ENCODE results near the gene PEX1.

PEX1 gene

DNA sequence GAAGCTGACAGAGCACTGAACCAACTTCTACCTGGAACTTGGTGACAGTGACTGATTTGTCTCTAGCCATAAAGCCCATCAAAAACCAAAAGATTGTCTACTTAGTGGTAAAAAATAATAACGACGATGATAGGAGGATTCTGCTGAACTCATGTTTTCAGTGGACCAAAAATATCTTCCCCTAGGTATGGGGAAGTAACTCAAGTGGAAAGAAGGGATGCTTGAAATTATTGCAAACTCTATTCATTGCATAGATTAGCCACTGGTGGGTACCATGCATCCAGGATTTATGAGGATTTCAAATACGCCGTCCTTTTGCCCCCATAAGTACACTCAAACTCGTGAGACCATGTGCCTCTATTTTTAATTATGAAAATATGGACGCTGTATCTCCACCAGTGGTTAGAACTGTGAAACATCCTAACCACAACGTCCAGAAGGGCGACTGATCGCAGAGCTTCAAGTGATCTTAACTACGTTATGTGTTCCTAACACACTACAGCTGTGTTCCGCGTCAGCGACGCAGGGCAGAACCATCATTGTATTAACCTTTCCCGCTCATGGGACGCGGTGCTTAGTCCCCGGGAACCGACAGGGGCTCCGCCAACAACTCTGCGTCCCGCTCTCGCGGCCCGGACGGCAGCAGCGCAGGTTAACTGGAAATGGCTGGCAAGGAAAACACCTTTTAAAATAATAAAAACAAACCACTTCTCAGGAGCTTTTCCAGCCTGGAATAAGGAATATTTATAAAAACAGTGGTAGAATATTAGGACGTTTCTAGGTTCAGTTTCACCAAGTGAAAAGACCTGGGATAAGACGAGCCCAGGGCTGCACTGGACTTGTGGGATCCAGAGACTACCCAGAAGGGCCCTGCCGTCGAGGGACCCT lies 776 bp downstream of the PEX1 start:
- TF ChIP-seq, protein P1, sequence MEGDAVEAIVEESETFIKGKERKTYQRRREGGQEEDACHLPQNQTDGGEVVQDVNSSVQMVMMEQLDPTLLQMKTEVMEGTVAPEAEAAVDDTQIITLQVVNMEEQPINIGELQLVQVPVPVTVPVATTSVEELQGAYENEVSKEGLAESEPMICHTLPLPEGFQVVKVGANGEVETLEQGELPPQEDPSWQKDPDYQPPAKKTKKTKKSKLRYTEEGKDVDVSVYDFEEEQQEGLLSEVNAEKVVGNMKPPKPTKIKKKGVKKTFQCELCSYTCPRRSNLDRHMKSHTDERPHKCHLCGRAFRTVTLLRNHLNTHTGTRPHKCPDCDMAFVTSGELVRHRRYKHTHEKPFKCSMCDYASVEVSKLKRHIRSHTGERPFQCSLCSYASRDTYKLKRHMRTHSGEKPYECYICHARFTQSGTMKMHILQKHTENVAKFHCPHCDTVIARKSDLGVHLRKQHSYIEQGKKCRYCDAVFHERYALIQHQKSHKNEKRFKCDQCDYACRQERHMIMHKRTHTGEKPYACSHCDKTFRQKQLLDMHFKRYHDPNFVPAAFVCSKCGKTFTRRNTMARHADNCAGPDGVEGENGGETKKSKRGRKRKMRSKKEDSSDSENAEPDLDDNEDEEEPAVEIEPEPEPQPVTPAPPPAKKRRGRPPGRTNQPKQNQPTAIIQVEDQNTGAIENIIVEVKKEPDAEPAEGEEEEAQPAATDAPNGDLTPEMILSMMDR (conservative IDR thresholded peaks at IDR 0.05): no peak
- H3K27ac ChIP-seq: peak overlapping the region; percentile 84

DNA sequence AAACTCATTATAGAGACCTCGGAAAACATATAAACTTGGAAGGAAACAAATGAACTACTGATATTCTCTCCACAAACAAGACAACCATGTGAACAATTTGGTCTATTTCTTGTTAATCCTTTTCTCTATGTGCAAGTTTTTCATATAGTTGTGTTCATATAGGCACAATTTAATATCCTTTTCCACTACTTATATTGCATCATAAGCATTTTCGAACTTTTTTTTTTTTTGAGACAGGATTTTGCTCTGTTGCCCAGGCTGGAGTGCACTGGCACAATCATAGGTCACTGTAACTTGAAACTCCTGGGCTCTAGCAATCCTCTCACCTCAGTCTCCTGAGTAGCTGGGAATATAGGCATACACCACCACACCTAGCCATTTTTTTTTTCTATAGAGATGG lies 5.2 kb downstream of the PEX1 start:
- H3K27ac ChIP-seq: no peak overlapping the region
- TF ChIP-seq, protein P1 (conservative IDR thresholded peaks at IDR 0.05): no peak

DNA sequence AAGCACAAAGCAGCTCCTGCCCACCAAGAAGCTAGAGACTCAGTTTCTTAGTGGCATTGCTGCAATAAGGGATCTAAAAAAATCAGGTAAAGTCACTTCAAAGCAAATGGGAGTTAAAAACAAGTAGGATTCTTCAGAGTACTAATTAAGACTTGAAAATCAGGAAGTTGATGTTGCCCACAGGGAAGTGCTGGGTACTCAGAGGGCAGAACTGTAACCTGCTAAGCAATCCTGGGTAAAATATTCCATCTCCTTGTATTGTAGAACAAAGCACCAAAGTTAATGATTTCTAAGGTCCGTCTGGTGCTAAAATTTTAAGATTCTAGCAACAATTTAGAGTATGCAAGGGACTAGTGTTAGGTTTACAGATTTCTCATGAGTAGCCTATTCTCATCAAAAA lies 8.3 kb downstream of the PEX1 start:
- no peak overlapping the region for H3K27ac ChIP-seq
- TF ChIP-seq, protein P1 (conservative IDR thresholded peaks at IDR 0.05): no peak

DNA sequence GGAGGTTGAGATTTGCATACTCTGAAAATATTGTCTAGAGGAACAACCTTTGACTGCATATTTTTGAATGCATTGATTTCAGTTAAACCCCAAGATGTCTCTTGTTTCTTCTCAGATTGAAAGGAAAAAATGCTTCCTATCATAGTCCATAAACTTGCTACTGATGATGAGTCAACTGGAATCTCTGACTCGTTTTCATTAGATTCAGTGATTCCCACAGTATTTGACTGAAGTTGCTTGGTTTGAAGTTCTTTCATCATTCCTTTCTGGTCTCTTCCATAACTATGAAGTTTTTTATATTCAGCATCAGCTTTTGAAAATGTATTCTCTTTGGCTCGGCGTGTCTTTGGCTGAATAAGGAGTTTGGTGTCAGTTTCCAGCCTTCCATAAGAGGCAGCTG lies 10.7 kb downstream of the PEX1 start:
- TF ChIP-seq, protein P1 (conservative IDR thresholded peaks at IDR 0.05): no peak
- no peak overlapping the region for H3K27ac ChIP-seq

DNA sequence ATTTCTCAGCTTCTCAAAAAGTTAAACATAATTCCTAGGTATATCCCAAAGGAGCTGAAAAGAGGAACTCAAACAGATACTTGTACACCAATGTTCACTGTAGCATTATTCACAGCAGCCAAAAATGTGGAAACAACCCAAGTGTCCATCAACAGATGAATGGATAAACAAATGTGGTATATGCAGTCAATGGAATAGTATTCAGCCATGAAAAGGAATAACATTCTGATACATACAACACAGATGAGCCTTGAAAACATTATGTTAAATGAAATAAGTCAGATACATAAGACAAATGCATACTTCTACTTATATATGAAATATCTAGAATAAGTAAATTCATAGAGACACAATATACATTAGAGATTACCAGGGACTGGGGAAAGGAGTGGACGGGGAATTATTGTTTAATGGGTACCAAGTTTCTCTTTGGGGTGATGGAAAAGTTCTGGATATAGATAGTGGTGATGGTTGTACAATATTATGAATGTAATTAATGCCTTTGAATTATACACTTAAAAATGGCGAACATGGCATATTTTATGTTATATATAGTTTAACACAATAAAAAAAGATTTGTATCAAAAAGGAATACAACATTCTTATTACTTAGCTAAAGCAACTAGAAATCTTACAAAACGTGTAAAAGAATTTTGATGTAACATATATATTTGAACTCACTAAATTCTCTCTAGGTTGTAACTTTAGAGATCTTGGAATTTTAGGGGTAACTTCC lies 15.0 kb downstream of the PEX1 start:
- no peak overlapping the region for H3K27ac ChIP-seq
- TF ChIP-seq, protein P1 (conservative IDR thresholded peaks at IDR 0.05): no peak

DNA sequence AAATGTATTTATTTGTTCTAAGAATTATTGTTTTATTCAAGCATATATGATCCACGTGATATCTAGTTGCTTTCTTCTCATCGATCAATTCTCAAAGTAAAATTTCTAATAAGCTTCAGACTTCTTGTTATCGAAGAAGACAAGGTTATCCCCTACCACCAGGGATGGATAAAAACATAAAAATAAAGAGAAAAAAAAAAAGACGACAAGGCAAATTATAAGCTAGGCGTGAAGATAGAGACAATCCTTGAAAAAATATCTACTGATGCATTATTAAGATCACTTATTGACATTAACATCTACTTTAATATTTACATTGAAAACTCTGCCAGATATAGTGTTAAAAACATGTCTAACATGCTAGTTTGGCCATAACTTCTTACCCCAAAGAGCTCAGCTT lies 19.4 kb downstream of the PEX1 start:
- TF ChIP-seq, protein P1 (conservative IDR thresholded peaks at IDR 0.05): no peak
- H3K27ac ChIP-seq: no peak overlapping the region

DNA sequence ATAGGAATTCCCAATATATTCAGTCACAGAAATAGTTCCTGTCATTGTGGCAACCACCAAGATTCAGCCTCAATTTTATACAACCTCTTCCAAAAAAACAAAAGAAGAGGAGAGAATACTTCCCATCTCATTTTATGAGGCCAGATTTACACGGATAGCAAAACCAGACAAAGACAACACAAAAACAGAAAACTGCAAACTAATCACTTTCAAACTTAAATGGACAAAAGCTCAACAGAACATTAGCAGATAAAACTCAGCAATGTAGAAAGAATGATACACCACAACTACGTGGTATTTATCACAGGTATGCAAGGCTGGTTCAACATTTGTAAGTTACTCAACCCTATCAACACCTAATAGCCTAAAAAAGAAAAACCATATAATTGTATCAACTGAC lies 22.0 kb downstream of the PEX1 start:
- TF ChIP-seq, protein P1 (conservative IDR thresholded peaks at IDR 0.05): no peak
- no peak overlapping the region for H3K27ac ChIP-seq
